Esophagus squamous epithelium (tissue), 4 donors: Measurements from ENCODE around the gene CDC42BPB.

Experiments used
- POLR2A ChIP-seq, 4 donors: fragments of 450-650 bp; IDR thresholded peaks; one replicate each; pipeline ENCODE4 v1.6.1; 2017; ENCODE audit warnings: antibody characterized with exemption in 4 of 4, mild to moderate bottlenecking in 4 of 4, moderate library complexity in 3 of 4
- TF ChIP-seq, protein P1 (sequence below), 6 experiments: fragments of 450-650 bp in 4 of 6; fragments of 200-600 bp in 2 of 6; sonication (generic) in 2 of 6; IDR thresholded peaks; one replicate each; pipeline ENCODE4 v1.5.1; 2016 to 2019; ENCODE audit warnings: antibody characterized with exemption in 6 of 6, mild to moderate bottlenecking in 4 of 6, moderate library complexity in 4 of 6

DNA sequence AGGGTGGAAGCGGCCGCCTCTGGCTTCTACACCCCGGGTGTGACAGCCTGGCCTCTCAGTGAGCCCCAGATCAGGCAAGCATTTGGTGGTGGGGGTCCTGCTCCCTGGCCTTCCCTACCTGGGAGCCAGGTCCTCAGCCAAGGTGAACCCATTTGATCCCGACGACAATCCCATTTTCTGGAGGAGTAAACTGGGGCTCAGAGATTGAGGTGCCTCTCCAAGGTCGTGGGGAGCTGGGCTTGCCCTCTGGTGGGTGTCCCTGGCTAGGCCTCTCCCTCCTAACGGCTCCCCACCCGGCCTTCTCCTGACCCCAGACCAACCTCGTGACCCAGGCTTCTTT, 34.5 kb upstream of the CDC42BPB start:
- TF ChIP-seq, protein P1, sequence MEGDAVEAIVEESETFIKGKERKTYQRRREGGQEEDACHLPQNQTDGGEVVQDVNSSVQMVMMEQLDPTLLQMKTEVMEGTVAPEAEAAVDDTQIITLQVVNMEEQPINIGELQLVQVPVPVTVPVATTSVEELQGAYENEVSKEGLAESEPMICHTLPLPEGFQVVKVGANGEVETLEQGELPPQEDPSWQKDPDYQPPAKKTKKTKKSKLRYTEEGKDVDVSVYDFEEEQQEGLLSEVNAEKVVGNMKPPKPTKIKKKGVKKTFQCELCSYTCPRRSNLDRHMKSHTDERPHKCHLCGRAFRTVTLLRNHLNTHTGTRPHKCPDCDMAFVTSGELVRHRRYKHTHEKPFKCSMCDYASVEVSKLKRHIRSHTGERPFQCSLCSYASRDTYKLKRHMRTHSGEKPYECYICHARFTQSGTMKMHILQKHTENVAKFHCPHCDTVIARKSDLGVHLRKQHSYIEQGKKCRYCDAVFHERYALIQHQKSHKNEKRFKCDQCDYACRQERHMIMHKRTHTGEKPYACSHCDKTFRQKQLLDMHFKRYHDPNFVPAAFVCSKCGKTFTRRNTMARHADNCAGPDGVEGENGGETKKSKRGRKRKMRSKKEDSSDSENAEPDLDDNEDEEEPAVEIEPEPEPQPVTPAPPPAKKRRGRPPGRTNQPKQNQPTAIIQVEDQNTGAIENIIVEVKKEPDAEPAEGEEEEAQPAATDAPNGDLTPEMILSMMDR (IDR thresholded peaks at IDR 0.05) = peak in 1 of 6 experiments; percentile 15
- no peak for TF ChIP-seq POLR2A (IDR thresholded peaks at IDR 0.05)
